HG03520 (cell line): ENCODE measurements around the gene VSTM2B.

ENCODE experiments used
- ATAC-seq: cut with Tn5 transposase; IDR thresholded peaks from one replicate; pipeline ENCODE4 v1.9.1; 2021; ENCODE audit warnings: mild to moderate bottlenecking, moderate library complexity; ENCODE audit not compliant: unreplicated experiment

The VSTM2B gene

GRCh38 chr19:29587059-29587458 is 61.3 kb downstream of the VSTM2B start:
- ATAC-seq = no peak

- peak; percentile 75 for ATAC-seq
These were observed 61.8 kb downstream of the VSTM2B start for GRCh38 chr19:29587518-29587986.

DNA sequence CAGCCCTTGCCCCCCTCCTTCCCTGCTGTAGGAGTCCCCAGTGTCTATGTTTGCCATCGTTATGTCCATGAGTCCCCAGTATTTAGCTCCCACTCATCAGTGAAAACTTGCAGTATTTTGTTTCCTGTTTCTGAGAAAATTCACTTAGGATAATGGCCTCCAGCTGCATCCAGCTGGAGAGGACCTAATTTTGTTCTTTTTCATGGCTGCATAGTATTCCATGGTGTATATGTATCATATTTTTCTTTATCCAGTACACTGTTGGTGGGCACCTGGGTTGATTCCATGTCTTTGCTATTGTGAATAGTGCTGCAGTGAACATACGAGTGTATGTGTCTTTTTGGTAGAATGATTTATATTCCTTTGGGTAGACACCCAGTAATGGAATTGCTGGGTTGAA is 62.3 kb downstream of the VSTM2B start:
- ATAC-seq = no peak

DNA sequence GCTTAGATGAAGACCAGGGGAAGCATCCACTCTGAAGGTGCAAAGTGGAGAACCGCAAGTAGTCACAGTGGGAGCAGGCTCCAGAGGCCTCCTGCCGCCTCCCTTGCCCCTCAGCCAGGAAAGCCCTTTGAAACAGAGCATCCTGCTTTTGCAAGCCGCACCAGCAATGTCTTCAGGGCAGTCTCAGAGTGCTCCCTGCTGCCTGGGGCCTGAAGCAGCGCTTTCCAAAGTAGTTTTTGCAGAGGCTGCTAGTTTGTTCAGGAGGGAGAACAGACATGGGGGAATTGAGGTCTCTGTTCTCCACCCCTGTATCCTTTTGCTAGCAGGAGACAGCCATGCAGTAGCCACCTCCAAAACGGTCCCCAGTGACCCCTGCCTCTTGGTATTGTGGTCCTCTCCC is 64.5 kb downstream of the VSTM2B start:
- ATAC-seq = no peak

DNA sequence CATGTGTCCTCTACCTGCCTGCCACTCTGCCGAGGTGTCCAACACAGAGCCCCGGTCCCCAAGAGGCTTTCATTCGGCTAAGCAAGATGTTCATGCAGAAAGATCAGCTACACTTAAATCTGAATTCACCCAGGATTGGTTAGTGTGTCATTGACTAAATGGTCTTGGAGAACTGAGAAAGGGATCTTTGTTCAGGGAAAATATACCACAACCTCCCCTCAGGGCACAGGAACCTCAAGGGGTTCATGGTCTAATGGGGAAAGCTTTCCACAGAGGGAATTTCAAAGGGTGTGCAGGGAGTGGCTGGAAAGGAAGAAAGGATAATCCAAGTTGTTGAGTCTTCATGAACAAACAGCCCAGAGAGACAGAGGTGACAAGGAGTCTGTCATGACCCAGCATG is 65.9 kb downstream of the VSTM2B start:
- no peak for ATAC-seq

DNA sequence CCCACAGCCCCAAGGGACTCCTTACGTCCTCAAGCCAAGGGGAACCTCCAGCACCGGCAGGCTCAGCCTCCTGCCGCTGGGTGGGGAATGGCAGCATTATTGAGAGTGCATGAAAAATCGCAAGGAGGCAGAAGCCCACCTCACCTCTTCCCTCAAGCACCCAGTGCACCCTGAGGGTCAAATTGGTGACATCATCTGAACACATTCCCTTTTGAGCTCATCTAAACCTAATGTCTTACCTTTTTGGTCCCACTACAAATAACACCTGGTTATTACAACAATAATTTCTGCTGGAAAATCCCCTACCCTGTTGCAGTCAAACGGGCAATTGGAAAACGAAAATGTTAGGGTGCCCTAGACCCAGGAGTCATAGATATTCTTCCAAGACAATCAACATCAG is 68.1 kb downstream of the VSTM2B start:
- ATAC-seq = no peak

- ATAC-seq = no peak
These were observed 70.4 kb downstream of the VSTM2B start for GRCh38 chr19:29596080-29596727.

- no peak for ATAC-seq
These were observed 71.2 kb downstream of the VSTM2B start for GRCh38 chr19:29596885-29597525.

DNA sequence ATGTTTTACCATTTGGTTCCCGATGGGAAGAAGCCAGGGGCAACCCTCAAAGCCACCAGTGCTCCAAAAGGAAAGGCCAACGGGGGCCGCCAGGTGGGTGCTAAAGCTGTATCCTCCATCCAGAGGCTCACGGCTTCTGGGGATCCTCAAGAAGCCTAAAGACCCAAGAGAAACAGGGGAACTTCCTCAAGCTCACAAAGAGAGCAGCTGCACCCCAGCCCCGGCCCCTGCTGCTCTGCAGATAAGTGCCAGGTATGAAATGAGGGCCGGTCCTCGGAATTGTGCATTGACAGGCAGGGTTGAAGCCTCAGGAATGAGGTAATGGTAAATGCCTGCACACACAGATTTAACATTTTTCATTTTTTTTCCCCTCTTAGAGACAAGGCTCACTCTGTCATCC is 72.2 kb downstream of the VSTM2B start:
- ATAC-seq = no peak

DNA sequence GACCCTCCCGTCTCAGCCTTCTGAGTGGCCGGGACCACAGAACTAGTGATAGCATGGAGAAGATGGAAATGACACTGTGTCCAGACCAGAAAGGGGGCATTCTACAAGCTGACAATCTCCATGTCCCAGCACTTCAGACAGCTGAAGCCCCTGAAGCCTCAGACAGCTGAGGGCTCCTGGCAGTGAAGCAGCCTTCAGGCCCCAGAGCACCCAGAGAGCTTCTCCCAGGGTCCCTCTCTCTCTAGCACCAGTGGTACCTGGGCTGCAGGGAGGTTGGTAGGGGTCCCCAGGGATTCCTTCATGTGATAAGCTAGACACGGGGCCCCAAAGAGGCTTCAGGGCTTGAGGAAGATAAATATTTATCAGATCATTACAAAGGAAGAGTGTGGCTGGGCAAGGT is 72.7 kb downstream of the VSTM2B start:
- ATAC-seq = no peak

GRCh38 chr19:29603308-29603707 is 77.5 kb downstream of the VSTM2B start:
- ATAC-seq = no peak

- ATAC-seq = peak; percentile 53
These were observed 80.0 kb downstream of the VSTM2B start, which contains the start of gene POP4 for GRCh38 chr19:29605653-29606419. POP4 (plus strand) TSS chr19:29606283; CDS start chr19:29606319, 36 bp downstream.

DNA sequence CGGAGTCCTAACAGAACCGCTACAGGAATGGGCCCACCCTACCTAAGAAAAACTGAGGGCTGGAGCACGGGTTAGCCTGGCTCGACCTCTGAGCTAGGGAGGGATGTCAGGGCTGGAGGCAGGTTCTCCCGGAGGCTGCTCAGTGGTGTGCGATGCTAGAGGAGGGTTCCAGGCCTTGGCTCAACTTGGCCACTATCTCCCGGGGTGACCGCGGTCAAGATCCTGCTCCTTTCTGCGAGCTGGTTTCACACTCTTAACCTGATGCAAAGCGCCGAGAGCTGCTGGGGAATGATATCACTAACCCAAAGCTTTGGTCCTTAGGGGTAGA is 80.6 kb downstream of the VSTM2B start:
- no peak for ATAC-seq

- no peak for ATAC-seq
These were observed 83.8 kb downstream of the VSTM2B start for GRCh38 chr19:29609636-29610035.

DNA sequence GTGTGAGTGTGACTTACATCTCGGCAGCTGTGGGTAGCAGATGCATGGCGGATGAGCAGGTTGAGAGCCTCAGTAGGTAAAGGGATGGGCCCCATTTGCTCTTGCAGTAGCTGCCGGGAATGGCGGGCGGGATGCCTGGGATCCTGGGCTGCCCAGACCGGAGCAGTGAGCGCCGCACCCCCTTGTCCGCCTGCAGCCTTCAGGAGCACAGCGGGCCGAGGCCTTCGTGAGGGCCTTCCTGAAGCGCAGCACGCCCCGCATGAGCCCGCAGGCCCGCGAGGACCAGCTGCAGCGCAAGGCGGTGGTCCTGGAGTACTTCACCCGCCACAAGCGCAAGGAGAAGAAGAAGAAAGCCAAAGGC is 84.4 kb downstream of the VSTM2B start:
- ATAC-seq = no peak

DNA sequence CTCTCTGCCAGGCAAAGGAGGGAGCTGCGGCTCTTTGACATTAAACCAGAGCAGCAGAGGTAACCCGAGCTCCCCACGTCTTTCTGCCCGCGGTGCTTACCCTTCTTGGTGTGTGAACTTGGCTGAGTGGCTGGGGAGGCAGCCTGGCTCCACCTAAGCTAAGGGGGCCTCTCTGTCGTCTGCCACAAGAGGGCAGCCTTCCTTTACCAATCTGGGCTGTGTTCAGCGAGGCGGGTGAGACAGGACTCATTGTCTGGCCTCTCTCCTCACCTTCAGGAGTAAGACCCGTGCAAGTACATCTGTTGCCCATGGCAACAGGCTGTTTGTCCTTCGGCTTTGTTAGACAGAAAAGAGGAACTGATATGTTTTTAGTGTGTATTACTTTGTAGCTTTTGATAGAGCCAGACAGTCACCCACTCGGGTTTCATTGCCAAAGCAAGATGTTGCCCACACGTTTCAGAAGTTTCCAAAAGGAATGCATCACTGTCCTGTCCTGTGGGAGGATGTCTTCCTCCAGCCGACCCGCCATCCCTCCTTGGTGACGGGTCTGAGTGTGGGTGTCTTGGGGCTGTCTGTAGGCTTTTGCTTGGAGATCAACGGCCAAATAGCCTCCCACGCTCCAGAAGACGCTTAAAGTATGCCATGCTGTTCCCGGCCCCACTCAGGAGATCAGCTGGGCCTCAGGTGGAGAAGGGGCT is 84.9 kb downstream of the VSTM2B start:
- peak; percentile 78 for ATAC-seq

DNA sequence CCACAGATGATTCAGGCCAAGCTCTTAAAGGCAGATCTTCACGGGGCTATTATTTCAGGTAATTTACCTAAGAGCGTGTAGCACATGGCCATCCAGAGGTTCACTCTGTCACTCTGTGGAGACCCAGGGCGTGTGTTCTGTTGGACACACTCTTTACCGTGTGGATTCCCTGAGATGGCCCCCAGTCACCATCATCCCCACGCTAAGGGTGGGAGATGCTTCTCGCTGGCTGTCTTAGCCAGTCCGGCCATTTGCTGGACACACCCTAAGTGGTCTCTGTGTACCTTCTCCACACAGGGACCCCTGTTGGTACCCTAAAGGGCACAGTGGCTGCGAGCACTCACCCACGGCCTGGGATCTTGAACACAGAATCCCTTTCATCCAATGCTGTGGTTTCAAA is 86.3 kb downstream of the VSTM2B start:
- no peak for ATAC-seq

DNA sequence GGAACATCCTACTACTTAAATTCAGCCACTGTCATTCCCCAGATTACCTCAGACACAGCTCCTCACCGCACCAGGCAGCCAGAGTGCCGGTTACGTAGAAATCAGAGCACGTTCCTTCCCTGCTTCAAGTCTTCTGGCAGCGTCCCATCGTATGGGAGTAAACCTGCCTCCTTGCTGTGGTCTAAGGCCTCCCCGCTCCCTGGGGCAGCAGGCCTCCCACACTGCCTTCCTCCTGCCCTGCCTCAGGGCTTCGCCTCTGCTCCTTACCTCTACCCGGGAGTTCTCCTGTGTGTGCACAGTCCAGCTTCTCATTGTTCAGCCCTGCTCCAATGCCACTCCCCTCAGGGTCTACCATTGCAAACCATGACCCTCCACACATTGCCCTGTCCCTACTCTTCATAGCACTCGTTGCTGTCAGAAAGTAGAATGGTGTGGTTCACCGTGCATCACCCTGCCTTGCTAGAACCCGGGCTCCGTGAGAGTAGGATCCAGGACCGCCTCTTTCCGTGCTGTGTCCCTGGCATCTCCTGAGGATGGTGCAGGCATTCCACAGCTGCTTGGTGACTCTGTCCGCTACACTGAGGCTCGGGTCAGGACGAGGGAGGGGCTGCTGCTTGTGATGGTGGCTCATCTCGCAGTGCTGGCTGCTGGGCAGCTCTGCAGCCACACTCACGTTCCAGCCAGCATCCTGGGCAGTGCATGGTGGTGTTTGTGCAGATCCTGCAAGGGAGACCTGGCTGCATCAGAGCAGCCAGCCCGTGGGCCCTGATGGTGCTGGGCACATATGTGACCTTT is 87.2 kb downstream of the VSTM2B start:
- no peak for ATAC-seq

- ATAC-seq = no peak
These were observed 88.3 kb downstream of the VSTM2B start for GRCh38 chr19:29614046-29614445.
